ENCODE measurements around the gene FLYWCH1.

Gene FLYWCH1

GRCh38 chr16:2987833-2988232 is 76.1 kb downstream of the FLYWCH1 start:
- DNase-seq, result no peak

GRCh38 chr16:2988590-2989099 is 76.9 kb downstream of the FLYWCH1 start:
- DNase-seq, result no peak

- no peak for DNase-seq
These were observed 79.2 kb downstream of the FLYWCH1 start for GRCh38 chr16:2990891-2991290.

GRCh38 chr16:2991566-2992261 is 80.0 kb downstream of the FLYWCH1 start:
- no peak for DNase-seq

- DNase-seq, result no peak
These were observed 80.8 kb downstream of the FLYWCH1 start for GRCh38 chr16:2992383-2993081.

- no peak for DNase-seq
These were observed 84.6 kb downstream of the FLYWCH1 start for GRCh38 chr16:2996298-2996697.

GRCh38 chr16:2999929-3000328 is 88.2 kb downstream of the FLYWCH1 start:
- DNase-seq, result no peak

GRCh38 chr16:3000540-3000939 is 88.8 kb downstream of the FLYWCH1 start:
- no peak for DNase-seq
